NK-92 (cell line): ENCODE measurements around the gene GOLGA8B.
"Not testable (repeated sequence)": the region's sequence is repeated elsewhere in the genome, so short reads cannot be mapped to it uniquely, and the experiment has no call there.

Source experiments
- DNase-seq: peaks from one replicate; lab custom pipeline; 2025; ENCODE audit not compliant: unreplicated experiment; lab: John Stamatoyannopoulos, UW

GOLGA8B gene

GRCh38 chr15:34598799-34599585, 15.5 kb upstream of the GOLGA8B start:
- no peak for DNase-seq

- no peak for DNase-seq
Measured at GRCh38 chr15:34597316-34597715, 13.9 kb upstream of the GOLGA8B start.

GRCh38 chr15:34594361-34594760, 10.9 kb upstream of the GOLGA8B start:
- no peak for DNase-seq

GRCh38 chr15:34591306-34591705, 7.9 kb upstream of the GOLGA8B start:
- DNase-seq, result no peak

GRCh38 chr15:34588046-34588674, 4.7 kb upstream of the GOLGA8B start:
- DNase-seq, result no peak

GRCh38 chr15:34585966-34586365, 2.5 kb upstream of the GOLGA8B start:
- not testable (repeated sequence) for DNase-seq

GRCh38 chr15:34584996-34585395, 1.5 kb upstream of the GOLGA8B start:
- DNase-seq, result no peak

GRCh38 chr15:34584330-34584668, 848 bp upstream of the GOLGA8B start:
- DNase-seq, result no peak

GRCh38 chr15:34582461-34583371, 735 bp downstream of the GOLGA8B start:
- DNase-seq, result no peak

- not testable (repeated sequence) for DNase-seq
Measured at GRCh38 chr15:34581687-34582460, 1.6 kb downstream of the GOLGA8B start.

GRCh38 chr15:34581043-34581365, 2.4 kb downstream of the GOLGA8B start:
- no peak for DNase-seq

GRCh38 chr15:34580251-34581042, 3.0 kb downstream of the GOLGA8B start:
- DNase-seq, result not testable (repeated sequence)

GRCh38 chr15:34578283-34578674, 5.2 kb downstream of the GOLGA8B start:
- no peak for DNase-seq

- DNase-seq, result not testable (repeated sequence)
Measured at GRCh38 chr15:34577658-34578282, 5.7 kb downstream of the GOLGA8B start.

GRCh38 chr15:34575035-34575434, 8.4 kb downstream of the GOLGA8B start:
- DNase-seq, result not testable (repeated sequence)

GRCh38 chr15:34572921-34573320, 10.5 kb downstream of the GOLGA8B start:
- DNase-seq, result not testable (repeated sequence)

- not testable (repeated sequence) for DNase-seq
Measured at GRCh38 chr15:34572019-34572641, 11.3 kb downstream of the GOLGA8B start.

GRCh38 chr15:34569670-34570396, 13.6 kb downstream of the GOLGA8B start:
- not testable (repeated sequence) for DNase-seq

- DNase-seq, result not testable (repeated sequence)
Measured at GRCh38 chr15:34567174-34567573, 16.3 kb downstream of the GOLGA8B start.
